ENCODE results near the gene NDUFS6. TPM values are rescaled to one million over a fixed set of nuclear protein-coding genes. Genes with fewer than 3 reads are reported as not detected.

Gene NDUFS6
- total and polyA plus RNA-seq, 2 of the 8 experiments (the other 6 are each of a cell fraction or from before 2014, with no cell fraction given), result 72.7 to 191 TPM

DNA sequence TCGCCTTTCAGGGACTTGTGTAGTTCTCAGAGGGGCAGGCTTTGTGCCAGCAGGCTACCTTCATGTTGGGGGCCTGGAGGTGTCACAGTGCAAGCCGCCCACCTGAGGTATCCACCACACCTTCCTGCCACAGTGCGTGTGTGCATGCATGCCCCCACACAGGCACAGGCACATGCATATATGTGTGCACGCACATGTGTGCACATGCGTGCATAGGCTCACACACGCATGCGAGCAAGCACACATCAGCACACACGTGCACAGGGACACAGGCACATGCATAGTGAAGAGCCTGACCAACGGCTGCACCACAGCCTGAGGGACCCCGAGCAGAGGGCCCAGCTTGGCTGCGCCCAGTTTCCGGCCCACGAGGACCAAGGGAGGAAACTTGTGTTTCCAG lies 45.4 kb downstream of the NDUFS6 start:
- Histone ChIP-seq H3K9me3 (ENCODE audit: insufficient read depth in 2 of 2, low read depth in 1 of 2, low read length in 1 of 2) (no peaks in the 10 kb centered on the region), H3K27ac (ENCODE audit: low read depth, low read length) (no peak overlapping the region), H4K8ac (ENCODE audit: extremely low read depth, insufficient read depth, low read length) (peak overlapping the region; percentile 42), H2AFZ (ENCODE audit: low read length) (no peak overlapping the region), H4K20me1 (replicated peaks in 1 of 2; ENCODE audit: control insufficient read depth in 1 of 2, insufficient read depth in 2 of 2, low read length in 2 of 2) (peaks cover 0 to 2% of the 10 kb centered on the region in 2 experiments), H2BK120ac (replicated peaks; ENCODE audit: low read depth, low read length) (no peak overlapping the region), H3K4me2 (ENCODE audit: insufficient read depth in 1 of 2, low read depth in 2 of 2, low read length in 2 of 2) (no peak overlapping the region), H3K18ac (ENCODE audit: extremely low read depth, low read length) (no peak overlapping the region), H3K23ac (ENCODE audit: insufficient read length) (no peak overlapping the region), H3K4me3 (ENCODE audit: extremely low read depth in 1 of 4, insufficient read depth in 2 of 4, low read depth in 3 of 4, low read length in 4 of 4) (no peak overlapping the region), H2BK5ac (ENCODE audit: low read depth, low read length) (no peak overlapping the region), H3K27me3 (replicated peaks in 1 of 4; ENCODE audit: control insufficient read depth in 3 of 4, extremely low read depth in 1 of 4, insufficient read depth in 3 of 4, low read length in 3 of 4) (peaks cover 5 to 40% (median 28%) of the 10 kb centered on the region in 4 experiments), H3K9ac (replicated peaks in 1 of 4; ENCODE audit: extremely low read depth in 1 of 4, low read depth in 3 of 4, low read length in 3 of 4) (no peak overlapping the region), H3K4me1 (replicated peaks in 1 of 4; ENCODE audit: control insufficient read depth in 3 of 4, insufficient read depth in 4 of 4, low read length in 3 of 4) (peaks cover 0 to 11% (median 5%) of the 10 kb centered on the region in 4 experiments; a peak in 5 of 7 replicates), H3K36me3 (ENCODE audit: control insufficient read depth in 2 of 4, insufficient read depth in 4 of 4, low read length in 3 of 4) (no peaks in the 10 kb centered on the region), H2BK20ac (ENCODE audit: low read length) (no peak overlapping the region), H2AK5ac (ENCODE audit: low read depth, low read length) (no peak overlapping the region), H2BK12ac (ENCODE audit: low read depth, low read length) (no peak overlapping the region), H3K79me1 (ENCODE audit: low read depth, low read length) (no peaks in the 10 kb centered on the region), H3K79me2 (ENCODE audit: control insufficient read depth in 1 of 2, insufficient read depth in 2 of 2, low read length in 2 of 2) (no peaks in the 10 kb centered on the region), H3K4ac (replicated peaks; ENCODE audit: insufficient read length, low read depth, low read length) (no peak overlapping the region), H4K91ac (replicated peaks; ENCODE audit: insufficient read length, low read length) (no peak overlapping the region), H4K5ac (ENCODE audit: insufficient read length, low read depth, low read length) (no peak overlapping the region), H3K14ac (ENCODE audit: insufficient read length) (no peak overlapping the region), H3K56ac (replicated peaks; ENCODE audit: insufficient read length, low read depth, low read length) (no peak overlapping the region), H3K23me2 (ENCODE audit: low read depth, low read length) (peaks cover 4% of the 10 kb centered on the region; the same call in 1 of the 2 replicates), H2BK15ac (ENCODE audit: low read length) (0 out of 2 replicates have a peak overlapping the region, but pooled peaks have one; percentile 61)
- TF ChIP-seq BCL11A (IDR thresholded peaks at IDR 0.05; ENCODE audit: low read depth in 2 of 2, low read length in 2 of 2) (no peak), GABPA (IDR thresholded peaks at IDR 0.05; ENCODE audit: borderline replicate concordance, insufficient read depth, low read length) (no peak), ASH2L (IDR thresholded peaks at IDR 0.05; ENCODE audit: low read length) (no peak), KDM4A (IDR thresholded peaks at IDR 0.05; ENCODE audit: low read depth, low read length, severe bottlenecking) (no peak), SIX5 (IDR thresholded peaks at IDR 0.05; ENCODE audit: low read depth, low read length) (no peak), SP1 (IDR thresholded peaks at IDR 0.05; ENCODE audit: low read depth, low read length) (no peak), RAD21 (IDR thresholded peaks at IDR 0.05 in 1 of 2, conservative IDR thresholded peaks at IDR 0.05 in 1 of 2; ENCODE audit: low read depth in 2 of 2, low read length in 2 of 2) (no peak), POLR2AphosphoS5 (IDR thresholded peaks at IDR 0.05; ENCODE audit: low read depth, low read length) (no peak), EZH2 (IDR thresholded peaks at IDR 0.05; ENCODE audit: low read depth, low read length, severe bottlenecking) (no peak)
- TF ChIP-seq, protein P1, sequence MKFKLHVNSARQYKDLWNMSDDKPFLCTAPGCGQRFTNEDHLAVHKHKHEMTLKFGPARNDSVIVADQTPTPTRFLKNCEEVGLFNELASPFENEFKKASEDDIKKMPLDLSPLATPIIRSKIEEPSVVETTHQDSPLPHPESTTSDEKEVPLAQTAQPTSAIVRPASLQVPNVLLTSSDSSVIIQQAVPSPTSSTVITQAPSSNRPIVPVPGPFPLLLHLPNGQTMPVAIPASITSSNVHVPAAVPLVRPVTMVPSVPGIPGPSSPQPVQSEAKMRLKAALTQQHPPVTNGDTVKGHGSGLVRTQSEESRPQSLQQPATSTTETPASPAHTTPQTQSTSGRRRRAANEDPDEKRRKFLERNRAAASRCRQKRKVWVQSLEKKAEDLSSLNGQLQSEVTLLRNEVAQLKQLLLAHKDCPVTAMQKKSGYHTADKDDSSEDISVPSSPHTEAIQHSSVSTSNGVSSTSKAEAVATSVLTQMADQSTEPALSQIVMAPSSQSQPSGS (IDR thresholded peaks at IDR 0.05; ENCODE audit: low read length), result no peak
- FAIRE-seq (no peak), DNase-seq (ENCODE audit: low read depth in 1 of 2, low spot score in 2 of 2) (no peak)
- WGBS, 2 experiments (ENCODE audit: extremely low coverage in 1 of 2, insufficient coverage in 1 of 2, insufficient read length in 1 of 2, insufficient replicate concordance in 2 of 2, low coverage in 1 of 2, low lambda C conversion rate in 2 of 2, missing lambda C conversion rate in 1 of 2), result 90% methylated on average over 13 of the region's 13 CpGs; no CpG with 5 or more reads in 1 of the 2 experiments
- CTCF ChIA-PET (ENCODE audit: partially characterized antibody), result interaction anchor here (0.6 to 1.2 kb wide), 2 partner anchors 14 to 15 kb away, joined by 3 read pairs; no protein-coding TSS in a partner anchor
- POLR2A ChIA-PET (ENCODE audit: partially characterized antibody), result no interaction called here
